ENCODE measurements around the gene WASL. TPM values are rescaled to one million over a fixed set of nuclear protein-coding genes. Genes with fewer than 3 reads are reported as not detected.
A peak's percentile ranks its signal among the peaks of the same experiment; 100 is the strongest.

The WASL gene
- total RNA-seq, 1 experiment from 2014 or later: 32.1 TPM

GRCh38 chr7:123751821-123752220 is 3.0 kb upstream of the WASL start:
- ChIA-PET POLR2A (ENCODE audit: low non-redundant PET) (no interaction called here), CTCF (no interaction called here)
- Histone ChIP-seq H3K27me3 (replicated peaks; ENCODE audit: insufficient read depth, low read depth, low read length, poor library complexity) (no peaks in the 10 kb centered on the region), H3K27ac (ENCODE audit: low read depth, low read length, poor library complexity, severe bottlenecking) (no peak overlapping the region), H3K4me3 (ENCODE audit: low read depth, low read length, poor library complexity, severe bottlenecking) (no peak overlapping the region), H3K4me1 (ENCODE audit: insufficient read depth, low read length, poor library complexity, severe bottlenecking) (peaks cover 22% of the 10 kb centered on the region), H3K9me3 (ENCODE audit: low read depth, low read length, poor library complexity, severe bottlenecking) (no peaks in the 10 kb centered on the region), H3K36me3 (ENCODE audit: insufficient read depth, low read length, poor library complexity, severe bottlenecking) (no peaks in the 10 kb centered on the region)
- BruUV-seq (replicated peaks): no TSS peak
- no peak for TF ChIP-seq EZH2 (IDR thresholded peaks at IDR 0.05; ENCODE audit: borderline replicate concordance, low read depth, low read length, poor library complexity, severe bottlenecking)
- TF ChIP-seq CTCF (conservative IDR thresholded peaks at IDR 0.05; ENCODE audit: low read depth, low read length): no peak
- DNase-seq (ENCODE audit: low spot score): no peak
- intact Hi-C loops (cut with micrococcal nuclease; ENCODE audit: unreplicated experiment): no loop called here

GRCh38 chr7:123750389-123751230 is 1.8 kb upstream of the WASL start:
- no peak for DNase-seq (ENCODE audit: low spot score)
- Histone ChIP-seq H3K27me3 (replicated peaks; ENCODE audit: insufficient read depth, low read depth, low read length, poor library complexity) (no peaks in the 10 kb centered on the region), H3K4me1 (ENCODE audit: insufficient read depth, low read length, poor library complexity, severe bottlenecking) (peaks cover 34% of the 10 kb centered on the region), H3K9me3 (ENCODE audit: low read depth, low read length, poor library complexity, severe bottlenecking) (no peaks in the 10 kb centered on the region), H3K4me3 (ENCODE audit: low read depth, low read length, poor library complexity, severe bottlenecking) (peak overlapping the region; percentile 76), H3K36me3 (ENCODE audit: insufficient read depth, low read length, poor library complexity, severe bottlenecking) (no peaks in the 10 kb centered on the region), H3K27ac (ENCODE audit: low read depth, low read length, poor library complexity, severe bottlenecking) (no peak overlapping the region)
- intact Hi-C loops (cut with micrococcal nuclease; ENCODE audit: unreplicated experiment): no loop called here
- TF ChIP-seq CTCF (conservative IDR thresholded peaks at IDR 0.05; ENCODE audit: low read depth, low read length) (no peak), EZH2 (IDR thresholded peaks at IDR 0.05; ENCODE audit: borderline replicate concordance, low read depth, low read length, poor library complexity, severe bottlenecking) (no peak)
- ChIA-PET CTCF (no interaction called here), POLR2A (ENCODE audit: low non-redundant PET) (no interaction called here)
- no TSS peak for BruUV-seq (replicated peaks)

GRCh38 chr7:123749537-123749857 is 694 bp upstream of the WASL start:
- peak overlapping the region; percentile 95 for H3K27ac ChIP-seq (ENCODE audit: low read depth, low read length, poor library complexity, severe bottlenecking)
- BruUV-seq (replicated peaks): TSS peak; percentile 91
- peak overlapping the region; percentile 76 for H3K4me3 ChIP-seq (ENCODE audit: low read depth, low read length, poor library complexity, severe bottlenecking)
- TF ChIP-seq EZH2 (IDR thresholded peaks at IDR 0.05; ENCODE audit: borderline replicate concordance, low read depth, low read length, poor library complexity, severe bottlenecking) (no peak), CTCF (conservative IDR thresholded peaks at IDR 0.05; ENCODE audit: low read depth, low read length) (0 out of 2 replicates have a peak, but pooled peaks have one; percentile 32)
- H3K27me3 ChIP-seq (replicated peaks; ENCODE audit: insufficient read depth, low read depth, low read length, poor library complexity): no peaks in the 10 kb centered on the region
- intact Hi-C loops (cut with micrococcal nuclease; ENCODE audit: unreplicated experiment): no loop called here
- ChIA-PET POLR2A (ENCODE audit: low non-redundant PET) (interaction anchor here (0.6 kb wide), 1 partner anchor 1311 kb away, joined by 3 read pairs; no protein-coding TSS in a partner anchor), CTCF (no interaction called here)
- H3K9me3 ChIP-seq (ENCODE audit: low read depth, low read length, poor library complexity, severe bottlenecking): no peaks in the 10 kb centered on the region
- no peaks in the 10 kb centered on the region for H3K36me3 ChIP-seq (ENCODE audit: insufficient read depth, low read length, poor library complexity, severe bottlenecking)
- peaks cover 41% of the 10 kb centered on the region for H3K4me1 ChIP-seq (ENCODE audit: insufficient read depth, low read length, poor library complexity, severe bottlenecking)
- DNase-seq (ENCODE audit: low spot score): no peak

Measured in A673 (cell line).